DOHH2 (cell line): ENCODE data around the gene NAPEPLD.

Experiments used
- CTCF ChIP-seq: fragments of 200-600 bp; sonication (generic); IDR thresholded peaks from one replicate; pipeline ENCODE4 v1.5.1; 2014; ENCODE audit warnings: antibody characterized with exemption, mild to moderate bottlenecking, low read depth, low read length; ENCODE audit not compliant: poor library complexity, severe bottlenecking
- EZH2phosphoT487 ChIP-seq: fragments of 200-600 bp; sonication (generic); IDR thresholded peaks from 2 replicates; pipeline ENCODE4 v1.6.1; 2017; ENCODE audit warnings: borderline replicate concordance, mild to moderate bottlenecking, antibody characterized with exemption, low read length, moderate library complexity, mixed read lengths

- TF ChIP-seq CTCF (no peak), EZH2phosphoT487 (no peak)
These were observed 31.4 kb downstream of the NAPEPLD start for GRCh38 chr7:103117465-103117864.
